Ishikawa (cell line): ENCODE results near the gene SYNPR.

ENCODE experiments used
- CEBPB ChIP-seq: IDR thresholded peaks from 2 replicates; pipeline ENCODE4 v1.6.1; 2012
- CREB1 ChIP-seq: IDR thresholded peaks from 2 replicates; pipeline ENCODE4 v1.6.1; 2012; ENCODE audit warnings: low read depth
- EGR1 ChIP-seq: IDR thresholded peaks from 2 replicates; pipeline ENCODE4 v1.6.1; 2012
- EP300 ChIP-seq: IDR thresholded peaks from 2 replicates; pipeline ENCODE4 v1.6.1; 2012; ENCODE audit warnings: borderline replicate concordance
- FOXM1 ChIP-seq: IDR thresholded peaks from 2 replicates; pipeline ENCODE4 v1.6.1; 2012; ENCODE audit warnings: low read depth, borderline replicate concordance
- MAX ChIP-seq: IDR thresholded peaks from 2 replicates; pipeline ENCODE4 v1.6.1; 2012
- NFIC ChIP-seq: IDR thresholded peaks from 2 replicates; pipeline ENCODE4 v1.6.1; 2012
- RAD21 ChIP-seq: IDR thresholded peaks from 2 replicates; pipeline ENCODE4 v1.6.1; 2012; ENCODE audit warnings: low read depth
- REST ChIP-seq: IDR thresholded peaks from 2 replicates; pipeline ENCODE4 v1.6.1; 2012; ENCODE audit warnings: low read depth, mild to moderate bottlenecking
- TAF1 ChIP-seq: IDR thresholded peaks from 2 replicates; pipeline ENCODE4 v1.6.1; 2012; ENCODE audit warnings: low read depth, mild to moderate bottlenecking
- TCF12 ChIP-seq: IDR thresholded peaks from 2 replicates; pipeline ENCODE4 v1.6.1; 2012; ENCODE audit warnings: low read depth
- TEAD4 ChIP-seq: IDR thresholded peaks from 2 replicates; pipeline ENCODE4 v1.6.1; 2012
- USF1 ChIP-seq: IDR thresholded peaks from 2 replicates; pipeline ENCODE4 v1.6.1; 2012
- YY1 ChIP-seq: IDR thresholded peaks from 2 replicates; pipeline ENCODE4 v1.6.1; 2012; ENCODE audit warnings: low read depth
- ZBTB7A ChIP-seq: IDR thresholded peaks from 2 replicates; pipeline ENCODE4 v1.6.1; 2012; ENCODE audit warnings: low read depth

The SYNPR gene

DNA sequence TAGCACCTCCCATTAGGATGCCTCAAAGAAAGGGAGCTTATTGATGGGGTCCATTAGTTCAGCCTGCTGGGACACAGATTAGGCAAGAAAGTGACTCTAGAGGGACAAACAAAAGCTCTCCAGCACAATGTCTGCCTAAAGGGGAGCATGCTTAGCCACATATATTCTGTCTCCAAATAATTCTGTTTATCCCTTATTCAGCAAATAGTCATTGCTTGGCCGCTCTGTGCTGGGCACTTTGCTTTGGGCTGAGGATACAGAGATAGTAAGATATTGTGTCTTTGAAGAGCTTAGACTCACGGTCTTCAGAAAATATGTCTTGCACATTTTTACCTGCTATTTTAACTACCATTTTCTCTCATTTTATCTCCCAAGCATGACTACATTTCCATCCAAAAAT lies 159.8 kb downstream of the SYNPR start:
- TF ChIP-seq REST (no peak), EP300 (no peak), NFIC (no peak), FOXM1 (no peak), MAX (no peak), CEBPB (no peak)

DNA sequence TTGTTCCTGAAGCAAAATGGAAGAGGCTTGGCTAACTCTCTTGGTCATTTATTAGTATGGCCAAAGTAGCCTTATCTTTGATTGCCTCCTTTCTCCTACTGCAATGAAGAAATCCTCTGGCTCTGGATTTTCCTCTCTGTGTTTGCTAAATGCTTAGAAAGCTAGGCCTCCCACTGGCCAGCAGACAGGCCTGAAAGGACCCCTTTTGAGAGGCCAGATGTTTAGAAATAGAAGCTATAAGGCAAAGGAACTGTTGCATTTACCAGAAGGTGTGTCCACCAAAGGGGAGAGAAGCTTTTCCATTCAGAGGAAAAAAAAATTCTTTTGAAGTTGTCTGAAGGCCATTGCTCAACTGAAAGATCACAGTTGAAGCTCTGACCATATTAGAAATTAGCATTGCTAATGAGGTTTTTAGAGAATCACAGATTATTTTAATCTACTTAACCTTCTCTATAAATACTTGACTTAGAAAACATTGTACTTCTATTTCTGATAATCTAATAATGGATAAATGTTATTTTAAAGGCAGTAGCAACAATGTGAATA lies 160.8 kb downstream of the SYNPR start:
- TF ChIP-seq FOXM1: no peak
- TF ChIP-seq CREB1: no peak
- TF ChIP-seq MAX: no peak

- TF ChIP-seq MAX: no peak
- TF ChIP-seq FOXM1: no peak
- no peak for TF ChIP-seq CEBPB
- TF ChIP-seq TAF1: no peak
- no peak for TF ChIP-seq REST
- no peak for TF ChIP-seq ZBTB7A
- no peak for TF ChIP-seq CREB1
- no peak for TF ChIP-seq EGR1
Observed at GRCh38 chr3:63441262-63441661, 163.2 kb downstream of the SYNPR start.

DNA sequence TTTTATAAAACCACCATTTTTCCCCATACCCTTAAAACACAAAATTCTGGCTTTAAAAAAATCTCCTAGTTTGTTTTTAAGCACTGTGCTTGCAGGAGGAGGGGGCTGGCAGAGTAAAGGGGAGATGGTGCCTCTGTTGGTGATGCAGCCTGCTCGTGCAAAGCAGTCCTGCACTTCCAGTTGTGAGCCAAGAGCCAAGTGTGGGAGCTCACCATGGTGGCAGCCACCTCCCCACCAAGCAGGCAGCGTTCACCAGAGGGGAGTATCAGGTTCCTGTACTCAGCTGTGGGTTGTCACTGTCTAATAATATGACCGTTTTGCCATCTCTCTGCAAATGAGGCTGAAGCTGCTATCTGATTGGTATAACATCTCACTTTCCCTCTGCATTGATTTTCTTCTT lies 164.8 kb downstream of the SYNPR start:
- TF ChIP-seq NFIC (no peak), MAX (no peak), FOXM1 (no peak), CEBPB (no peak), RAD21 (no peak), TEAD4 (no peak), TCF12 (no peak), ZBTB7A (no peak), REST (no peak), CREB1 (no peak), TAF1 (no peak), USF1 (no peak), EP300 (no peak), EGR1 (no peak)

GRCh38 chr3:63450023-63450422 lies 171.9 kb downstream of the SYNPR start:
- TF ChIP-seq CREB1 (no peak), USF1 (no peak), YY1 (no peak), RAD21 (no peak), EP300 (no peak), REST (no peak), TEAD4 (no peak), TAF1 (no peak), MAX (no peak), CEBPB (no peak), FOXM1 (no peak), TCF12 (no peak)
